Measurements from ENCODE around the gene YDJC. TPM values are rescaled to one million over a fixed set of nuclear protein-coding genes. Genes with fewer than 3 reads are reported as not detected.

The YDJC gene
- total and polyA plus RNA-seq, 9 of the 15 experiments (the other 6 are each of a cell fraction or from before 2014, with no cell fraction given) = 13.5 to 871 (median 164) TPM

GRCh38 chr22:21593406-21594232 is 36.2 kb downstream of the YDJC start (continued):
- no peak for TF ChIP-seq CREB5 (CRISPR knock-in tag; IDR thresholded peaks at IDR 0.05)
- TF ChIP-seq IRF1 (CRISPR knock-in tag; IDR thresholded peaks at IDR 0.05; ENCODE audit: borderline replicate concordance) = no peak
- TF ChIP-seq CREM (IDR thresholded peaks at IDR 0.05; ENCODE audit: low read depth) = no peak
- no peak for TF ChIP-seq PRPF4 (IDR thresholded peaks at IDR 0.05; ENCODE audit: insufficient read depth, low read depth, low read length, poor library complexity, severe bottlenecking)
- TF ChIP-seq BDP1 (IDR thresholded peaks at IDR 0.05; ENCODE audit: insufficient read depth, insufficient read length) = no peak
- no peak for TF ChIP-seq MAFG (tag; conservative IDR thresholded peaks at IDR 0.05)
- no peak for TF ChIP-seq DMBX1 (CRISPR knock-in tag; IDR thresholded peaks at IDR 0.05; ENCODE audit: borderline replicate concordance)
- no peak for TF ChIP-seq ZBTB33 (CRISPR knock-in tag; IDR thresholded peaks at IDR 0.05)
- no peak for TF ChIP-seq HMGN3 (IDR thresholded peaks at IDR 0.05; ENCODE audit: borderline replicate concordance, extremely low read depth, insufficient read length, low read depth, low read length)
- peak in 1 of 2 experiments; percentile 0; a peak in 1 of 3 replicates for TF ChIP-seq CBX3 (IDR thresholded peaks at IDR 0.05; ENCODE audit: borderline replicate concordance in 1 of 2, low read length in 2 of 2)
- TF ChIP-seq ZNF318 (IDR thresholded peaks at IDR 0.05; ENCODE audit: borderline replicate concordance in 1 of 2, low read depth in 1 of 2) = no peak
- peak in 1 of 2 experiments; percentile 48; a peak in 1 of 4 replicates for TF ChIP-seq SRF (CRISPR knock-in tag; IDR thresholded peaks at IDR 0.05)

All from K562 (cell line).